Measurements from ENCODE around the gene LNX1.
"Not testable (repeated sequence)": the region's sequence is repeated elsewhere in the genome, so short reads cannot be mapped to it uniquely, and the experiment has no call there.

GRCh38 chr4:53409479-53409878 is 181.8 kb downstream of the LNX1 start:
- TF ChIP-seq, protein P1, sequence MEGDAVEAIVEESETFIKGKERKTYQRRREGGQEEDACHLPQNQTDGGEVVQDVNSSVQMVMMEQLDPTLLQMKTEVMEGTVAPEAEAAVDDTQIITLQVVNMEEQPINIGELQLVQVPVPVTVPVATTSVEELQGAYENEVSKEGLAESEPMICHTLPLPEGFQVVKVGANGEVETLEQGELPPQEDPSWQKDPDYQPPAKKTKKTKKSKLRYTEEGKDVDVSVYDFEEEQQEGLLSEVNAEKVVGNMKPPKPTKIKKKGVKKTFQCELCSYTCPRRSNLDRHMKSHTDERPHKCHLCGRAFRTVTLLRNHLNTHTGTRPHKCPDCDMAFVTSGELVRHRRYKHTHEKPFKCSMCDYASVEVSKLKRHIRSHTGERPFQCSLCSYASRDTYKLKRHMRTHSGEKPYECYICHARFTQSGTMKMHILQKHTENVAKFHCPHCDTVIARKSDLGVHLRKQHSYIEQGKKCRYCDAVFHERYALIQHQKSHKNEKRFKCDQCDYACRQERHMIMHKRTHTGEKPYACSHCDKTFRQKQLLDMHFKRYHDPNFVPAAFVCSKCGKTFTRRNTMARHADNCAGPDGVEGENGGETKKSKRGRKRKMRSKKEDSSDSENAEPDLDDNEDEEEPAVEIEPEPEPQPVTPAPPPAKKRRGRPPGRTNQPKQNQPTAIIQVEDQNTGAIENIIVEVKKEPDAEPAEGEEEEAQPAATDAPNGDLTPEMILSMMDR (IDR thresholded peaks at IDR 0.05), result not testable (repeated sequence)
- TF ChIP-seq POLR2A (IDR thresholded peaks at IDR 0.05), result not testable (repeated sequence)
